Keratinocyte (primary cell): Measurements from ENCODE around the gene XAB2. TPM values are rescaled to one million over a fixed set of nuclear protein-coding genes. Genes with fewer than 3 reads are reported as not detected.

ENCODE experiments used
- DNase-seq: peaks from one replicate; pipeline ENCODE4 v3.0.0-alpha.2; 2011; ENCODE audit warnings: low read depth, missing footprints, low spot score
- FAIRE-seq: peaks from 2 replicates; lab custom pipeline; 2011; peaks lifted over from hg19 to GRCh38; lab: Jason Lieb, UNC
- H2AFZ ChIP-seq: 2 replicates; pipeline ENCODE4 v1.6.0; 2012; ENCODE audit warnings: low read length, control low read depth, inconsistent platforms; ENCODE audit not compliant: control insufficient read depth
- H3K27ac ChIP-seq: 2 replicates; pipeline ENCODE4 v1.5.1; 2011; ENCODE audit warnings: low read length; ENCODE audit not compliant: control insufficient read depth, insufficient read depth
- H3K27me3 ChIP-seq: 3 replicates; pipeline ENCODE4 v1.6.0; 2011; ENCODE audit warnings: low read length; ENCODE audit not compliant: control insufficient read depth, insufficient read depth; ENCODE audit errors: extremely low read depth
- H3K36me3 ChIP-seq, 2 experiments: 2 replicates in 1 of 2; 3 replicates in 1 of 2; pipeline ENCODE4 v1.5.1; 2011; ENCODE audit warnings: low read length in 2 of 2, mild to moderate bottlenecking in 1 of 2; ENCODE audit not compliant: control insufficient read depth in 2 of 2, insufficient read depth in 2 of 2; ENCODE audit errors: extremely low read depth in 1 of 2
- H3K4me1 ChIP-seq: 3 replicates; pipeline ENCODE4 v1.5.1; 2011; ENCODE audit warnings: low read length; ENCODE audit not compliant: control insufficient read depth, insufficient read depth; ENCODE audit errors: extremely low read depth
- H3K4me2 ChIP-seq: 3 replicates; pipeline ENCODE4 v1.6.0; 2011; ENCODE audit warnings: low read depth, low read length; ENCODE audit not compliant: control insufficient read depth, insufficient read depth; ENCODE audit errors: extremely low read depth
- H3K4me3 ChIP-seq, 3 experiments: fragments of 200-600 bp in 1 of 3; sonication (generic) in 1 of 3; 2 replicates in 2 of 3; 3 replicates in 1 of 3; pipeline ENCODE4 v1.5.1; 2011 to 2016; ENCODE audit warnings: low read length in 3 of 3, mild to moderate bottlenecking in 3 of 3, control low read depth in 2 of 3, inconsistent platforms in 1 of 3, low read depth in 1 of 3, mixed read lengths in 1 of 3, mixed run types in 1 of 3, moderate library complexity in 1 of 3; ENCODE audit not compliant: control insufficient read depth in 2 of 3, insufficient read depth in 2 of 3; ENCODE audit errors: extremely low read depth in 1 of 3
- H3K79me2 ChIP-seq: 2 replicates; pipeline ENCODE4 v1.6.0; 2012; ENCODE audit warnings: low read length; ENCODE audit not compliant: control insufficient read depth, insufficient read depth
- H3K9ac ChIP-seq: 3 replicates; pipeline ENCODE4 v1.6.0; 2011; ENCODE audit warnings: low read length; ENCODE audit not compliant: control insufficient read depth, insufficient read depth; ENCODE audit errors: extremely low read depth
- H3K9me1 ChIP-seq: 3 replicates; pipeline ENCODE4 v1.6.0; 2011; ENCODE audit warnings: low read length; ENCODE audit not compliant: control insufficient read depth, insufficient read depth; ENCODE audit errors: extremely low read depth
- H3K9me3 ChIP-seq: 2 replicates; pipeline ENCODE4 v1.5.1; 2012; ENCODE audit warnings: low read depth, low read length; ENCODE audit not compliant: control insufficient read depth
- H4K20me1 ChIP-seq: 3 replicates; pipeline ENCODE4 v1.6.0; 2011; ENCODE audit warnings: low read length; ENCODE audit not compliant: control insufficient read depth, insufficient read depth; ENCODE audit errors: extremely low read depth
- CTCF ChIP-seq, 3 experiments: IDR thresholded peaks in 1 of 3; conservative IDR thresholded peaks in 1 of 3; optimal IDR thresholded peaks in 1 of 3; 2 replicates in 2 of 3; 3 replicates in 1 of 3; pipeline versions ENCODE3 to v1.5.1; 2011; ENCODE audit warnings: low read length in 3 of 3, mild to moderate bottlenecking in 3 of 3, moderate library complexity in 2 of 3, control low read depth in 1 of 3, inconsistent platforms in 1 of 3; ENCODE audit not compliant: insufficient read depth in 2 of 3; ENCODE audit errors: extremely low read depth in 1 of 3
- EZH2 ChIP-seq: IDR thresholded peaks from one replicate; pipeline ENCODE4 v1.6.1; 2012; ENCODE audit warnings: inconsistent platforms, mild to moderate bottlenecking, low read length, moderate library complexity
- dilution Hi-C: fragments of 300-500 bp; cut with MboI; formaldehyde crosslinking; loops from one replicate; pipeline ENCODE4 v1.7.0; 2020; ENCODE audit warnings: low sequenced_read_pairs; ENCODE audit not compliant: extremely low pct_ligation_motif_present
- polyA plus RNA-seq, 5 experiments: library from polyadenylated mRNA; depleted of rRNA in 3 of 5; stranded (reverse) in 3 of 5; stranded (forward) in 1 of 5; unstranded in 1 of 5; fragments of >200 nt; gene quantifications; 1 replicate in 1 of 5; 2 replicates in 3 of 5; 3 replicates in 1 of 5; pipeline versions ENCODE4 v1.2.1 to v1.2.3, GENCODE V29; 2011 to 2012; ENCODE audit warnings: missing spikeins in 2 of 5, low read depth in 1 of 5, low replicate concordance in 1 of 5

The XAB2 gene
- polyA plus RNA-seq, 1 donor (not counting 4 experiments of a cell fraction or from before 2014, with no cell fraction given): 15.6 TPM

DNA sequence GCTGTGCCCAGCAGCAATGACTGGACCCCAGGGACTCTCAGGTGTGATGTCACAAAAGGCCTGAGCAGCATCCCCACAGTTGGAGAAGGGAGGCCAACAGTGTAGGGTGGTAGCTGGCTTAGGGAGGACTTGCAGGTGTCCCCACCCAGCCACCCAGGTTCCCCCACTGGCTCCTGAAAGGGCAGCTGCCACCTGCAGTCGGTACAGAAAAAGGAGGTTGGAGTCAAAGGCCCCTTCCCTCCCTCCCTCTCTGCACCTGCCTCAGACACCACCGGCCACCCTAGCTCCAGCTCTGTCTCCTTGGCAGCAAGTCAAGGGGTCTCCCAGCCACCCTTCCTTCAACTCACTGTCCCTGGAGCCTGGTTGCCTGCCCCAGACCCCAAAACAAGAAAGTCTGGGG is 4.4 kb upstream of the XAB2 start, which contains the start of gene PCP2:
TSS of gene PCP2 (minus strand) at position 22 of the 400 bp plus-strand sequence. CDS start 262 bp downstream, outside the sequence.
- Histone ChIP-seq H3K4me2 (no peak within 1 kb of the TSS), H3K4me3 (no peak within 1 kb of the TSS), H2AFZ (no peak within 1 kb of the TSS), H3K79me2 (peaks cover 33% of the 10 kb centered on the region), H3K4me1 (peaks cover 9% of the 10 kb centered on the region), H3K27me3 (no peaks in the 10 kb centered on the region), H4K20me1 (no peaks in the 10 kb centered on the region), H3K9me1 (no peaks in the 10 kb centered on the region), H3K36me3 (peaks cover 0 to 5% of the 10 kb centered on the region in 2 experiments), H3K27ac (no peak within 1 kb of the TSS), H3K9ac (no peak within 1 kb of the TSS), H3K9me3 (no peaks in the 10 kb centered on the region)
- FAIRE-seq: no peak
- dilution Hi-C loops: no loop called here
- DNase-seq: no peak
- TF ChIP-seq EZH2 (no peak), CTCF (optimal IDR thresholded peaks at IDR 0.05 in 1 of 3, IDR thresholded peaks at IDR 0.05 in 1 of 3, conservative IDR thresholded peaks at IDR 0.05 in 1 of 3; ENCODE audit: extremely low read depth in 1 of 3, insufficient read depth in 2 of 3, low read length in 3 of 3) (no peak)

GRCh38 chr19:7632340-7633203 is 3.2 kb upstream of the XAB2 start:
- Histone ChIP-seq H3K9ac (no peak overlapping the region), H3K27ac (no peak overlapping the region), H3K27me3 (no peaks in the 10 kb centered on the region), H3K9me3 (no peaks in the 10 kb centered on the region), H4K20me1 (no peaks in the 10 kb centered on the region), H3K9me1 (no peaks in the 10 kb centered on the region), H3K36me3 (peaks cover 0 to 5% of the 10 kb centered on the region in 2 experiments), H3K4me1 (peaks cover 15% of the 10 kb centered on the region), H3K79me2 (peaks cover 39% of the 10 kb centered on the region), H3K4me2 (no peak overlapping the region), H3K4me3 (no peak overlapping the region), H2AFZ (no peak overlapping the region)
- no peak for TF ChIP-seq CTCF (optimal IDR thresholded peaks at IDR 0.05 in 1 of 3, IDR thresholded peaks at IDR 0.05 in 1 of 3, conservative IDR thresholded peaks at IDR 0.05 in 1 of 3; ENCODE audit: extremely low read depth in 1 of 3, insufficient read depth in 2 of 3, low read length in 3 of 3)
- TF ChIP-seq EZH2: no peak
- dilution Hi-C loops: no loop called here
- no peak for FAIRE-seq
- no peak for DNase-seq
